ENCODE data around the gene HSD17B4. TPM values are rescaled to one million over a fixed set of nuclear protein-coding genes. Genes with fewer than 3 reads are reported as not detected.

Gene HSD17B4
- total RNA-seq, 1 donor from 2014 or later = 179 TPM

DNA sequence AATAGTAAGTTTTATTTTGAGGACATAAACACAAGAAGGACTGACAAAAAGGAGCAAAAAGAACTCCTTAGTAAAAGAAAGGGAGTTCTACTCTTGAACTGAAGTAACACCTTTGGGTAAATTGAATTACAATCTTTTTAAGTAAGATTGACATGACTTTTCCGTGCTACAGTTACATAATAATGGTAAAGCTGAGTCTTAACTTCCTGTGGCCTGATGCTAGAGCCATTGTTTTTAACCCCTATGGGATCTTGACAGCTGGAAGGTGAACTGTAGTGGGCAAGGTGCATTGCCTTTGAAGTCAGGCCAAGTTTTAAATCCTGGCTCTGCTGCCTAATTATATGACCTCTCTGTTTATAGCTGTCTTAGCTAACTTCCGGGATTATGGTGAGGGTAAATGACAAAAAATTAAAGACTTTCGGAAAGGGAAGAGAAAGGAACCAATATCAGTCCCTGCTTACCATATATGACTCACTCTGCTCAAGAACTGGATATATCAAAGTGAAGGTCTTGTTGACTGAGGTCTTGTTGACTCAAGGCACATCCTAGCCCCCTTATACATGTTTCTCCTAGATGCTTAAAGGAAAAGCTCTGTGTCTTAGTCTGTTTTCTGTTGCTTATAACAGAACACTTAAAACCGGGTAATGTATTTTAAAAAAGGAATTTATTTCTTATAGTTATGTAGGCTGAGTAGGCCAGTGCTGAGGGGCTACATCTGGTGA is 6.8 kb downstream of the HSD17B4 start:
- TF ChIP-seq, protein P1, sequence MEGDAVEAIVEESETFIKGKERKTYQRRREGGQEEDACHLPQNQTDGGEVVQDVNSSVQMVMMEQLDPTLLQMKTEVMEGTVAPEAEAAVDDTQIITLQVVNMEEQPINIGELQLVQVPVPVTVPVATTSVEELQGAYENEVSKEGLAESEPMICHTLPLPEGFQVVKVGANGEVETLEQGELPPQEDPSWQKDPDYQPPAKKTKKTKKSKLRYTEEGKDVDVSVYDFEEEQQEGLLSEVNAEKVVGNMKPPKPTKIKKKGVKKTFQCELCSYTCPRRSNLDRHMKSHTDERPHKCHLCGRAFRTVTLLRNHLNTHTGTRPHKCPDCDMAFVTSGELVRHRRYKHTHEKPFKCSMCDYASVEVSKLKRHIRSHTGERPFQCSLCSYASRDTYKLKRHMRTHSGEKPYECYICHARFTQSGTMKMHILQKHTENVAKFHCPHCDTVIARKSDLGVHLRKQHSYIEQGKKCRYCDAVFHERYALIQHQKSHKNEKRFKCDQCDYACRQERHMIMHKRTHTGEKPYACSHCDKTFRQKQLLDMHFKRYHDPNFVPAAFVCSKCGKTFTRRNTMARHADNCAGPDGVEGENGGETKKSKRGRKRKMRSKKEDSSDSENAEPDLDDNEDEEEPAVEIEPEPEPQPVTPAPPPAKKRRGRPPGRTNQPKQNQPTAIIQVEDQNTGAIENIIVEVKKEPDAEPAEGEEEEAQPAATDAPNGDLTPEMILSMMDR (conservative IDR thresholded peaks at IDR 0.05) = no peak
- H3K9me3 Mint-ChIP-seq = no peaks in the 10 kb centered on the region
- H3K4me3 Mint-ChIP-seq = no peak overlapping the region
- DNase-seq (ENCODE audit: low read depth, low spot score) = no peak
- H3K4me1 Mint-ChIP-seq = peaks cover 8% of the 10 kb centered on the region
- peaks cover 8% of the 10 kb centered on the region for H3K36me3 Mint-ChIP-seq (ENCODE audit: low read depth)
- H3K27ac Mint-ChIP-seq (ENCODE audit: unreplicated experiment) = no peak overlapping the region
- H3K27me3 Mint-ChIP-seq (ENCODE audit: low read depth) = no peaks in the 10 kb centered on the region

DNA sequence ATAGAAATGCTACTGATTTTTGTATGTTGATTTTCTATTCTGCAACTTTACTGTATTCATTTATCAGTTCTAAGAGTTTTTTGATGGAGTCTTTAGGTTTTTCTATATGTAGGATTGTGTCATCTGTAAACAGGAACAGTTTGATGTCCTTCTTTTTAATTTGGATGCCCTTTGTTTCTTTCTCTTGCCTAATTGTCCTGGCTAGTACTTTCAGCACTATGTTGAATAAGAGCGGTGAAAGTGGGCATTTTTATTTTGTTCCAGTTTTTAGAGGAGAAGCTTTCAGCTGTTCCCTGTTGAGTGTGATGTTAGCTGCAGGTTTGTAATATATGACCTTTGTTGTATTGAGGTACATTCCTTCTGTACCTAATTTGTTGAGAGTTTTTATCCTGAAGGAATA is 13.3 kb downstream of the HSD17B4 start:
- no peak for DNase-seq (ENCODE audit: low read depth, low spot score)
- Mint-ChIP-seq H3K4me3 (no peak overlapping the region), H3K36me3 (ENCODE audit: low read depth) (peaks cover 65% of the 10 kb centered on the region), H3K9me3 (peaks cover 21% of the 10 kb centered on the region), H3K4me1 (peaks cover 1% of the 10 kb centered on the region), H3K27me3 (ENCODE audit: low read depth) (no peaks in the 10 kb centered on the region), H3K27ac (ENCODE audit: unreplicated experiment) (no peak overlapping the region)
- TF ChIP-seq, protein P1 (conservative IDR thresholded peaks at IDR 0.05) = no peak

DNA sequence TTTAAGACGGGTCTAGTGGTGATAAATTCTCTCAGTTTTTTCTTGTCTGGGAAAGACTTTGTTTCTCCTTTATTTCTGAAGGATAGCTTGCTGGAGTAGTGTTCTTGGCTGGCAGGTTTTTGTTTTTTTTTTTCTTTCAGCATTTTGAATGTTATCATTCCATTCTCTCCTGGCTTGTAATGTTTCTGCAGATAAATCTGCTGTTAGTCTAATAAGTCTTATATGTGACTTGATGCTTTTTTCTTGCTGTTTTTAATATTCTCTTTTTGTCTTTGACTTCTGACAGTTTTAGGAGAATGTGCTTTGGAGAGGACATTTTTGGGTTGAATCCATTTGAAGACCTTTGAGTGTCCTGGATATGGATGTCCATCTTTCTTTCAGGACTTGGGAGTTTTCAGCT is 16.0 kb downstream of the HSD17B4 start:
- Mint-ChIP-seq H3K27me3 (ENCODE audit: low read depth) (no peaks in the 10 kb centered on the region), H3K27ac (ENCODE audit: unreplicated experiment) (no peak overlapping the region)

GRCh38 chr5:119470105-119470763 is 17.9 kb downstream of the HSD17B4 start:
- H3K36me3 Mint-ChIP-seq (ENCODE audit: low read depth) = peaks cover 56% of the 10 kb centered on the region
- H3K9me3 Mint-ChIP-seq = peaks cover 21% of the 10 kb centered on the region
- H3K27ac Mint-ChIP-seq (ENCODE audit: unreplicated experiment) = no peak overlapping the region
- no peak for DNase-seq (ENCODE audit: low read depth, low spot score)
- no peaks in the 10 kb centered on the region for H3K27me3 Mint-ChIP-seq (ENCODE audit: low read depth)
- H3K4me1 Mint-ChIP-seq = peaks cover 8% of the 10 kb centered on the region
- TF ChIP-seq, protein P1 (conservative IDR thresholded peaks at IDR 0.05) = no peak
- H3K4me3 Mint-ChIP-seq = no peak overlapping the region

More for the DNA sequence above, 16.0 kb downstream of the HSD17B4 start:
- TF ChIP-seq, protein P1 (conservative IDR thresholded peaks at IDR 0.05) = no peak
- H3K4me3 Mint-ChIP-seq = no peak overlapping the region
- H3K9me3 Mint-ChIP-seq = peaks cover 21% of the 10 kb centered on the region
- peaks cover 66% of the 10 kb centered on the region for H3K36me3 Mint-ChIP-seq (ENCODE audit: low read depth)
- no peak for DNase-seq (ENCODE audit: low read depth, low spot score)
- H3K4me1 Mint-ChIP-seq = peaks cover 8% of the 10 kb centered on the region

DNA sequence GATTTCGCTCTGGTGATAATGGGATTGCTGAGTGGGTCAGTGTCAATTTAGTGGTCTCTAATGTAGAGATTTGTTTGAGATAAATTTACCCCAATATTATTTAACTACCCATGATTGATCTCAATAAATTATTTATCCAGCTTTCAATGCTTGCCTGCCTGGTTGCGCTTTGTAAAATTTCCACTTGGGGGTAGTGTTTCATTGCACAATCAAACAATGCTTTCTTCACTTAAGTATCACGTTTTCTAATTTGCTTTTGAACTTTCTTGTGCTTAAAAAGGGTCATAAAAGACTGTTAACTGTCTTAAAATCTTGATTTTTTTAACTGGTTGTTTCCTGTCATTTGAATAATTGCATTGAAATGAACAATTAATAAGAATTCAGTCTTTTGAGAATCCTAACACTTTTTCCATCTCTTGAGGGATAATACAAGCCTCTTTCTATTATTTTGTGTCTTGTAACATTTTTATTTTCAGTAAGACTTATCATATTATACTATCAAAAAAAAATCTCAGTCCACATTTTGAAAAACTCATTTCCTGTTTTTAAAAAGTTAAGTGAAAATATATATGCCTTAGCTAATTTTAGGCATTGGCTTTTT is 18.7 kb downstream of the HSD17B4 start:
- Mint-ChIP-seq H3K4me1 (peaks cover 9% of the 10 kb centered on the region), H3K4me3 (no peak overlapping the region), H3K27ac (ENCODE audit: unreplicated experiment) (no peak overlapping the region), H3K9me3 (peaks cover 19% of the 10 kb centered on the region), H3K36me3 (ENCODE audit: low read depth) (peaks cover 49% of the 10 kb centered on the region), H3K27me3 (ENCODE audit: low read depth) (no peaks in the 10 kb centered on the region)
- no peak for DNase-seq (ENCODE audit: low read depth, low spot score)
- TF ChIP-seq, protein P1 (conservative IDR thresholded peaks at IDR 0.05) = peak; percentile 78
